H1 (cell line): ENCODE measurements around the gene TRAPPC12. TPM values are rescaled to one million over a fixed set of nuclear protein-coding genes. Genes with fewer than 3 reads are reported as not detected.

Experiments used
- CTCF ChIA-PET: fragments of 300-600 bp; sonication (Branson Sonifier 250); formaldehyde crosslinking; loops from one replicate; lab custom pipeline; 2021; ENCODE audit not compliant: partially characterized antibody; lab: Charles Lee
- POLR2A ChIA-PET: fragments of 300-600 bp; sonication (Branson Sonifier 250); formaldehyde crosslinking; loops from one replicate; lab custom pipeline; 2021; ENCODE audit warnings: inconsistent platforms; ENCODE audit not compliant: partially characterized antibody; lab: Charles Lee
- DNase-seq, 2 experiments: peaks; one replicate each; pipeline versions ENCODE4 v3.0.0 to v3.0.0-alpha.2; 2010 to 2022; ENCODE audit warnings: low spot score in 2 of 2, low read depth in 1 of 2, mixed read lengths in 1 of 2
- FAIRE-seq: peaks from 2 replicates; lab custom pipeline; 2011; peaks lifted over from hg19 to GRCh38; lab: Jason Lieb, UNC
- H2AFZ ChIP-seq: 2 replicates; pipeline ENCODE4 v1.8.1; 2012; ENCODE audit warnings: low read length, inconsistent platforms
- H2AK5ac ChIP-seq: 2 replicates; pipeline ENCODE4 v1.6.1; 2013; ENCODE audit warnings: low read depth, low read length
- H2BK120ac ChIP-seq: replicated peaks from 2 replicates; pipeline ENCODE3; 2013; ENCODE audit warnings: low read depth, low read length, inconsistent platforms
- H2BK12ac ChIP-seq: 2 replicates; pipeline ENCODE4 v1.6.1; 2013; ENCODE audit warnings: low read depth, low read length
- H2BK15ac ChIP-seq: 2 replicates; pipeline ENCODE4 v1.6.1; 2013; ENCODE audit warnings: low read length
- H2BK20ac ChIP-seq: 2 replicates; pipeline ENCODE4 v1.6.1; 2013; ENCODE audit warnings: low read length
- H2BK5ac ChIP-seq: 2 replicates; pipeline ENCODE4 v1.6.1; 2013; ENCODE audit warnings: low read depth, low read length
- H3K14ac ChIP-seq: 2 replicates; pipeline ENCODE4 v1.6.1; 2013; ENCODE audit warnings: inconsistent platforms; ENCODE audit not compliant: insufficient read length
- H3K18ac ChIP-seq: 2 replicates; pipeline ENCODE4 v1.6.1; 2013; ENCODE audit warnings: low read length; ENCODE audit errors: extremely low read depth
- H3K23ac ChIP-seq: 2 replicates; pipeline ENCODE4 v1.6.1; 2013; ENCODE audit warnings: inconsistent platforms; ENCODE audit not compliant: insufficient read length
- H3K23me2 ChIP-seq: 2 replicates; pipeline ENCODE4 v1.6.1; 2013; ENCODE audit warnings: low read depth, low read length
- H3K27ac ChIP-seq: 2 replicates; pipeline ENCODE4 v1.6.1; 2011; ENCODE audit warnings: low read depth, low read length, inconsistent platforms
- H3K27me3 ChIP-seq, 4 experiments: replicated peaks in 1 of 4; 1 replicate in 1 of 4; 2 replicates in 3 of 4; pipeline versions ENCODE4 v1.6.1 to v1.8.1; 2011 to 2013; ENCODE audit warnings: low read length in 3 of 4, mild to moderate bottlenecking in 3 of 4, inconsistent platforms in 2 of 4, mixed read lengths in 2 of 4, moderate library complexity in 1 of 4; ENCODE audit not compliant: control insufficient read depth in 3 of 4, insufficient read depth in 3 of 4; ENCODE audit errors: extremely low read depth in 1 of 4
- H3K36me3 ChIP-seq, 4 experiments: 2 replicates each; pipeline versions ENCODE4 v1.6.1 to v1.8.1; 2011 to 2013; ENCODE audit warnings: mild to moderate bottlenecking in 4 of 4, low read length in 3 of 4, moderate library complexity in 2 of 4, control low read depth in 1 of 4, inconsistent platforms in 1 of 4; ENCODE audit not compliant: insufficient read depth in 4 of 4, control insufficient read depth in 2 of 4
- H3K4ac ChIP-seq: replicated peaks from 2 replicates; pipeline ENCODE3; 2013; ENCODE audit warnings: low read length, low read depth, mixed read lengths, inconsistent platforms; ENCODE audit not compliant: insufficient read length
- H3K4me1 ChIP-seq, 4 experiments: replicated peaks in 1 of 4; 1 replicate in 1 of 4; 2 replicates in 3 of 4; pipeline versions ENCODE4 v1.6.1 to v1.8.1; 2011 to 2013; ENCODE audit warnings: low read length in 3 of 4, inconsistent platforms in 2 of 4, mixed read lengths in 1 of 4; ENCODE audit not compliant: insufficient read depth in 4 of 4, control insufficient read depth in 3 of 4
- H3K4me2 ChIP-seq, 2 experiments: 2 replicates each; pipeline versions ENCODE4 v1.6.1 to v1.8.1; 2011 to 2013; ENCODE audit warnings: low read depth in 2 of 2, low read length in 2 of 2, control low read depth in 1 of 2, inconsistent platforms in 1 of 2, mild to moderate bottlenecking in 1 of 2; ENCODE audit not compliant: insufficient read depth in 1 of 2
- H3K4me3 ChIP-seq, 4 experiments: fragments of 200-600, 300-600 bp in 1 of 4; sonication (generic), shearing (Covaris generic), sonication (Bioruptor Twin) in 1 of 4; 2 replicates each; pipeline versions ENCODE4 v1.5.1 to v1.8.1; 2011 to 2016; ENCODE audit warnings: low read length in 4 of 4, low read depth in 3 of 4, control low read depth in 2 of 4, inconsistent platforms in 2 of 4, mild to moderate bottlenecking in 2 of 4, mixed read lengths in 1 of 4, moderate library complexity in 1 of 4; ENCODE audit not compliant: insufficient read depth in 2 of 4; ENCODE audit errors: extremely low read depth in 1 of 4
- H3K56ac ChIP-seq: replicated peaks from 2 replicates; pipeline ENCODE3; 2013; ENCODE audit warnings: low read depth, mild to moderate bottlenecking, mixed read lengths, low read length, inconsistent platforms; ENCODE audit not compliant: insufficient read length
- H3K79me1 ChIP-seq: 2 replicates; pipeline ENCODE4 v1.6.1; 2013; ENCODE audit warnings: low read depth, low read length, control low read depth
- H3K79me2 ChIP-seq, 2 experiments: 2 replicates each; pipeline versions ENCODE4 v1.6.1 to v1.8.1; 2012 to 2013; ENCODE audit warnings: low read length in 2 of 2, mild to moderate bottlenecking in 2 of 2, inconsistent platforms in 1 of 2; ENCODE audit not compliant: insufficient read depth in 2 of 2, control insufficient read depth in 1 of 2
- H3K9ac ChIP-seq, 4 experiments: replicated peaks in 1 of 4; 1 replicate in 1 of 4; 2 replicates in 3 of 4; pipeline versions ENCODE4 v1.6.1 to v1.8.1; 2011 to 2013; ENCODE audit warnings: low read depth in 3 of 4, low read length in 3 of 4, control low read depth in 2 of 4, mild to moderate bottlenecking in 2 of 4, moderate library complexity in 2 of 4, inconsistent platforms in 1 of 4; ENCODE audit errors: extremely low read depth in 1 of 4
- H3K9me3 ChIP-seq, 2 experiments: 2 replicates each; pipeline versions ENCODE4 v1.6.1 to v1.8.1; 2012 to 2013; ENCODE audit warnings: mild to moderate bottlenecking in 2 of 2, moderate library complexity in 2 of 2, control low read depth in 1 of 2, inconsistent platforms in 1 of 2, low read depth in 1 of 2, low read length in 1 of 2, mixed read lengths in 1 of 2; ENCODE audit not compliant: insufficient read depth in 2 of 2
- H4K20me1 ChIP-seq, 2 experiments: replicated peaks in 1 of 2; 2 replicates each; pipeline versions ENCODE3 to v1.8.1; 2011 to 2013; ENCODE audit warnings: inconsistent platforms in 2 of 2, low read length in 2 of 2, mild to moderate bottlenecking in 1 of 2; ENCODE audit not compliant: insufficient read depth in 2 of 2, control insufficient read depth in 1 of 2
- H4K5ac ChIP-seq: 2 replicates; pipeline ENCODE4 v1.6.1; 2013; ENCODE audit warnings: low read length, low read depth, mixed read lengths, inconsistent platforms; ENCODE audit not compliant: insufficient read length
- H4K8ac ChIP-seq: 2 replicates; pipeline ENCODE4 v1.8.0; 2013; ENCODE audit warnings: mild to moderate bottlenecking, moderate library complexity, low read length, inconsistent platforms; ENCODE audit not compliant: insufficient read depth; ENCODE audit errors: extremely low read depth
- H4K91ac ChIP-seq: replicated peaks from 2 replicates; pipeline ENCODE3; 2013; ENCODE audit warnings: low read length, mixed read lengths, inconsistent platforms; ENCODE audit not compliant: insufficient read length
- CBX5 ChIP-seq: fragments of 300-800, 300-1000 bp; sonication (generic); IDR thresholded peaks from 2 replicates; pipeline ENCODE4 v1.7.1; 2016; ENCODE audit warnings: antibody characterized with exemption, low read length, low read depth
- CHD1 ChIP-seq: IDR thresholded peaks from 2 replicates; pipeline ENCODE4 v1.6.1; 2012; ENCODE audit warnings: low read depth, low read length, improper control_type of control experiment
- GABPA ChIP-seq: IDR thresholded peaks from 2 replicates; pipeline ENCODE4 v1.6.1; 2011; ENCODE audit warnings: mild to moderate bottlenecking, low read length, moderate library complexity, borderline replicate concordance; ENCODE audit not compliant: insufficient read depth
- KDM4A ChIP-seq: IDR thresholded peaks from one replicate; pipeline ENCODE4 v1.7.1; 2012; ENCODE audit warnings: low read depth, mild to moderate bottlenecking, moderate library complexity, low read length, inconsistent platforms; ENCODE audit not compliant: severe bottlenecking
- NRF1 ChIP-seq: IDR thresholded peaks from 2 replicates; pipeline ENCODE4 v1.6.1; 2011; ENCODE audit warnings: mild to moderate bottlenecking, low read depth, low read length, improper control_type of control experiment
- RAD21 ChIP-seq, 2 experiments: IDR thresholded peaks in 1 of 2; conservative IDR thresholded peaks in 1 of 2; 2 replicates each; pipeline ENCODE4 v1.6.1; 2011; ENCODE audit warnings: low read depth in 2 of 2, low read length in 2 of 2, improper control_type of control experiment in 1 of 2, inconsistent platforms in 1 of 2, mild to moderate bottlenecking in 1 of 2, moderate library complexity in 1 of 2
- SAP30 ChIP-seq: fragments of 300-600 bp; sonication (generic); IDR thresholded peaks from 2 replicates; pipeline ENCODE4 v1.7.1; 2012; ENCODE audit warnings: low read length, moderate library complexity, mild to moderate bottlenecking, inconsistent platforms; ENCODE audit not compliant: insufficient read depth, insufficient replicate concordance
- SP4 ChIP-seq: IDR thresholded peaks from 2 replicates; pipeline ENCODE4 v1.6.1; 2012; ENCODE audit warnings: low read length, inconsistent platforms
- TEAD4 ChIP-seq: IDR thresholded peaks from 2 replicates; pipeline ENCODE4 v1.6.1; 2012; ENCODE audit warnings: low read depth, low read length, inconsistent platforms, mixed read lengths
- WGBS, 2 experiments: shearing (Covaris generic) in 1 of 2; methylation state at CpG; one replicate each; pipeline versions ENCODE4 v1.1.6 to v1.1.7; 2013 to 2015; ENCODE audit warnings: low lambda C conversion rate in 2 of 2, mixed read lengths in 2 of 2, inconsistent platforms in 1 of 2, low coverage in 1 of 2, missing lambda C conversion rate in 1 of 2; ENCODE audit not compliant: insufficient replicate concordance in 2 of 2, insufficient coverage in 1 of 2, insufficient read length in 1 of 2; ENCODE audit errors: extremely low coverage in 1 of 2, missing lambda C conversion rate in 1 of 2; 5-methylcytosine and 5-hydroxymethylcytosine counted together
- polyA plus RNA-seq, 7 experiments: library from polyadenylated mRNA; depleted of rRNA in 3 of 7; stranded (reverse) in 5 of 7; unstranded in 2 of 7; fragments of >200 nt in 5 of 7; fragments of 200-250 nt in 2 of 7; gene quantifications; 1 replicate in 5 of 7; 2 replicates in 1 of 7; 4 replicates in 1 of 7; pipeline versions ENCODE4 v1.2.1 to v1.2.3, GENCODE V29; 2011 to 2013; ENCODE audit warnings: missing spikeins in 2 of 7, mixed read lengths in 2 of 7
- total RNA-seq: library from RNA; stranded (reverse); fragmentation: NEBNext Ultra II Directional; extraction: Animal tissue kit (Norgen Biotek cat#: 25700); gene quantifications from 2 replicates; pipeline ENCODE4 v1.2.1, GENCODE V29; 2021
- TF ChIP-seq, protein P1 (sequence below): IDR thresholded peaks from 2 replicates; pipeline ENCODE4 v1.6.1; 2011; ENCODE audit warnings: low read depth, mild to moderate bottlenecking, low read length; ENCODE audit not compliant: insufficient read depth

Gene TRAPPC12
- total and polyA plus RNA-seq, 2 of the 8 experiments (the other 6 are each of a cell fraction or from before 2014, with no cell fraction given), result 35.0 to 67.3 TPM

DNA sequence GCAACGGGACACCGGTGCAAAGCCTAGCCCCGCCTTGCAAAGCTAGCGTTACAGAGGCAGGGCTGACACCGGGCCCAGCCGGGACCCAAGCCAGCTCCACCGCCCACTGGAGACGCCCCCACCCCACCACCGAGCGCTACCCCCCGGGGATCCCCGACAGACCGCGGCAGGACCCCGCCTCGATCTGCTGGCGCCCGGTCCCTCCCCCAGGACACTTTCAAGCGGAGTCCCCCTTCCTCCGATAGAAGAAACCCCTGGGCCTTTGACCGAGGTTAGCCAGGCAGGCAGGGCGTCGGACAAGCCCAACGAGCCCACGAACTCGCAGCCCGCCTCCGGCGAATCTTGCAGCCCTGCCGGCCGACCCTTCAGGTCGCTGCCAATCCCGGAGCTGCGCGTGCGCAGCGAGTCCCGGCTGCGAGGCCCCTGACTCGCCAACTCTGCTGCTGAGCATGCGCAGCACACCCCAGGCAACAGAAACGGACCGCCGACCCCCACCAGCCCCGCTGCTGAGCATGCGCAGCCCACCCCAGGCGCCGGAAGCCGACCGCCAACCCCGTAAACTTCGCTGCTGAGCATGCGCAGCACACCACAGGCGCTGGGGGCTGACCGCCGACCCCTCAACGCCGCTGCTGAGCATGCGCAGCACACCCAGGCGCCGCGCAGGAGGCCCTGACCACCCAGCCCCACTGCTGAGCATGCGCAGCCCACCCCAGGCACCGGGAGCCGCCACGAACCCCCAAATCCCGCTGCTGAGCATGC lies 139.2 kb downstream of the TRAPPC12 start:
- CTCF ChIA-PET, result no interaction called here
- H3K27ac ChIP-seq, result peak overlapping the region; percentile 86; the same call in 1 of the 2 replicates
- 1% methylated on average over 49 of the region's 67 CpGs; no CpG with 5 or more reads in 1 of the 2 experiments for WGBS, 2 experiments
- peak; percentile 24 for TF ChIP-seq SAP30
- peak; percentile 99 for TF ChIP-seq NRF1
- TF ChIP-seq KDM4A, result peak; percentile 57
- no peak for TF ChIP-seq CHD1
- no peak for TF ChIP-seq GABPA
- TF ChIP-seq, protein P1, sequence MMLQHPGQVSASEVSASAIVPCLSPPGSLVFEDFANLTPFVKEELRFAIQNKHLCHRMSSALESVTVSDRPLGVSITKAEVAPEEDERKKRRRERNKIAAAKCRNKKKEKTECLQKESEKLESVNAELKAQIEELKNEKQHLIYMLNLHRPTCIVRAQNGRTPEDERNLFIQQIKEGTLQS, result peak; percentile 78; the same call in 1 of the 2 replicates
- TF ChIP-seq CBX5, result no peak
- peak; percentile 99 for TF ChIP-seq SP4
- no peak for TF ChIP-seq RAD21 (IDR thresholded peaks at IDR 0.05 in 1 of 2, conservative IDR thresholded peaks at IDR 0.05 in 1 of 2; ENCODE audit: low read depth in 2 of 2, low read length in 2 of 2)
- TF ChIP-seq TEAD4, result no peak

More for the DNA sequence above, 139.2 kb downstream of the TRAPPC12 start:
- no peak for FAIRE-seq
- no peaks in the 10 kb centered on the region for H3K27me3 ChIP-seq
- no peak overlapping the region for H2BK12ac ChIP-seq
- peaks cover 0 to 3% (median 1%) of the 10 kb centered on the region in 4 experiments; a peak in 3 of 7 replicates for H3K4me1 ChIP-seq
- peak overlapping the region; percentile 94 for H2BK5ac ChIP-seq
- H3K23ac ChIP-seq, result no peak overlapping the region
- H3K4ac ChIP-seq, result peak overlapping the region; percentile 89
- peaks cover 0 to 4% (median 0%) of the 10 kb centered on the region in 4 experiments; a peak in 1 of 8 replicates for H3K36me3 ChIP-seq
- H3K9ac ChIP-seq, result peak overlapping the region; percentile 77 to 84 (median 78)
- no peaks in the 10 kb centered on the region for H4K20me1 ChIP-seq
- H2BK20ac ChIP-seq, result no peak overlapping the region
- no peak overlapping the region for H2AFZ ChIP-seq
- H3K18ac ChIP-seq, result peak overlapping the region; percentile 90; the same call in 1 of the 2 replicates
- peak overlapping the region; percentile 83 for H3K56ac ChIP-seq
- H3K79me1 ChIP-seq, result no peaks in the 10 kb centered on the region; the same call in 1 of the 2 replicates
- H3K4me2 ChIP-seq, result peak overlapping the region; percentile 72 to 82
- no peak overlapping the region for H4K91ac ChIP-seq
- H3K4me3 ChIP-seq, result peak overlapping the region; percentile 54 to 78 (median 70)
- POLR2A ChIA-PET, result interaction anchor here (0.9 to 3.2 kb wide), 10 partner anchors 10 to 141 kb away, joined by 3 to 17 read pairs (median 4); partner anchors contain the start of gene RNASEH1
- H3K79me2 ChIP-seq, result peaks cover 0 to 11% of the 10 kb centered on the region in 2 experiments; a peak in 1 of 4 replicates
- no peak overlapping the region for H2AK5ac ChIP-seq
- peak overlapping the region; percentile 96; the same call in 1 of the 2 replicates for H4K8ac ChIP-seq
- no peaks in the 10 kb centered on the region for H3K9me3 ChIP-seq
- peaks cover 9% of the 10 kb centered on the region for H3K23me2 ChIP-seq
- peak overlapping the region; percentile 94 for H4K5ac ChIP-seq
- peak; percentile 98 to 99 for DNase-seq
- no peak overlapping the region for H2BK15ac ChIP-seq
- H3K14ac ChIP-seq, result no peak overlapping the region
- H2BK120ac ChIP-seq, result peak overlapping the region; percentile 41
